ENCODE data around the gene MCTP1. TPM values are rescaled to one million over a fixed set of nuclear protein-coding genes. Genes with fewer than 3 reads are reported as not detected.
"Not testable (repeated sequence)": the region's sequence is repeated elsewhere in the genome, so short reads cannot be mapped to it uniquely, and the experiment has no call there.

Gene MCTP1
- total RNA-seq, 2 experiments from 2014 or later, result 1.6 TPM

- no peaks in the 10 kb centered on the region for H3K9me3 Mint-ChIP-seq
- DNase-seq, result no peak
- H3K36me3 Mint-ChIP-seq, result no peaks in the 10 kb centered on the region
- H3K4me1 Mint-ChIP-seq, result no peaks in the 10 kb centered on the region
- POLR2A ChIA-PET, result no interaction called here
- H3K27ac Mint-ChIP-seq, result no peak overlapping the region
- no peak for ATAC-seq (ENCODE audit: low read depth)
- no peak overlapping the region for H3K4me3 Mint-ChIP-seq
- no peaks in the 10 kb centered on the region for H3K27me3 Mint-ChIP-seq
Measured at GRCh38 chr5:94849324-94849723, 435.6 kb downstream of the MCTP1 start.

GRCh38 chr5:94847726-94848125, 437.2 kb downstream of the MCTP1 start:
- ATAC-seq (ENCODE audit: low read depth), result no peak
- POLR2A ChIA-PET, result interaction anchor here (0.6 kb wide), 1 partner anchor 782 kb away, joined by 4 read pairs; no protein-coding TSS in a partner anchor
- no peak overlapping the region for H3K27ac Mint-ChIP-seq
- no peaks in the 10 kb centered on the region for H3K36me3 Mint-ChIP-seq
- no peak for DNase-seq
- H3K9me3 Mint-ChIP-seq, result no peaks in the 10 kb centered on the region
- H3K27me3 Mint-ChIP-seq, result no peaks in the 10 kb centered on the region
- no peaks in the 10 kb centered on the region for H3K4me1 Mint-ChIP-seq
- no peak overlapping the region for H3K4me3 Mint-ChIP-seq

GRCh38 chr5:94847019-94847418, 437.9 kb downstream of the MCTP1 start:
- POLR2A ChIA-PET, result no interaction called here
- DNase-seq (no peak), ATAC-seq (ENCODE audit: low read depth) (no peak)
- Mint-ChIP-seq H3K4me3 (no peak overlapping the region), H3K9me3 (no peaks in the 10 kb centered on the region), H3K27me3 (no peaks in the 10 kb centered on the region), H3K27ac (no peak overlapping the region), H3K4me1 (no peaks in the 10 kb centered on the region), H3K36me3 (no peaks in the 10 kb centered on the region)

- H3K4me1 Mint-ChIP-seq; H3K4me3 Mint-ChIP-seq; H3K36me3 Mint-ChIP-seq; H3K27ac Mint-ChIP-seq; DNase-seq; H3K9me3 Mint-ChIP-seq; H3K27me3 Mint-ChIP-seq; ATAC-seq (ENCODE audit: low read depth); POLR2A ChIA-PET: not testable (repeated sequence)
Measured at GRCh38 chr5:94845696-94846095, 439.2 kb downstream of the MCTP1 start.

GRCh38 chr5:94841598-94842322, 443.1 kb downstream of the MCTP1 start:
- H3K4me1 Mint-ChIP-seq, result no peaks in the 10 kb centered on the region
- ATAC-seq (ENCODE audit: low read depth) (no peak), DNase-seq (no peak)
- no peaks in the 10 kb centered on the region for H3K27me3 Mint-ChIP-seq
- H3K4me3 Mint-ChIP-seq, result no peak overlapping the region
- H3K36me3 Mint-ChIP-seq, result no peaks in the 10 kb centered on the region
- H3K9me3 Mint-ChIP-seq, result no peaks in the 10 kb centered on the region
- POLR2A ChIA-PET, result no interaction called here
- no peak overlapping the region for H3K27ac Mint-ChIP-seq

- H3K4me3 Mint-ChIP-seq, result no peak overlapping the region
- DNase-seq (no peak), ATAC-seq (ENCODE audit: low read depth) (no peak)
- POLR2A ChIA-PET, result no interaction called here
- no peaks in the 10 kb centered on the region for H3K9me3 Mint-ChIP-seq
- H3K27ac Mint-ChIP-seq, result no peak overlapping the region
- no peaks in the 10 kb centered on the region for H3K27me3 Mint-ChIP-seq
- H3K4me1 Mint-ChIP-seq, result no peaks in the 10 kb centered on the region
- H3K36me3 Mint-ChIP-seq, result no peaks in the 10 kb centered on the region
Measured at GRCh38 chr5:94833851-94834250, 451.0 kb downstream of the MCTP1 start.

- no peaks in the 10 kb centered on the region for H3K36me3 Mint-ChIP-seq
- no peak for ATAC-seq (ENCODE audit: low read depth)
Measured at GRCh38 chr5:94832685-94833084, 452.2 kb downstream of the MCTP1 start.

GRCh38 chr5:94830520-94830919, 454.4 kb downstream of the MCTP1 start:
- no peak overlapping the region for H3K4me3 Mint-ChIP-seq
- H3K36me3 Mint-ChIP-seq, result no peaks in the 10 kb centered on the region

More at GRCh38 chr5:94832685-94833084, 452.2 kb downstream of the MCTP1 start:
- H3K9me3 Mint-ChIP-seq, result no peaks in the 10 kb centered on the region
- H3K4me3 Mint-ChIP-seq, result no peak overlapping the region
- H3K4me1 Mint-ChIP-seq, result no peaks in the 10 kb centered on the region
- DNase-seq, result no peak
- H3K27ac Mint-ChIP-seq, result no peak overlapping the region
- POLR2A ChIA-PET, result no interaction called here
- H3K27me3 Mint-ChIP-seq, result no peaks in the 10 kb centered on the region

GRCh38 chr5:94828222-94828621, 456.7 kb downstream of the MCTP1 start:
- H3K9me3 Mint-ChIP-seq; DNase-seq; POLR2A ChIA-PET; H3K4me1 Mint-ChIP-seq; H3K4me3 Mint-ChIP-seq; H3K36me3 Mint-ChIP-seq; H3K27ac Mint-ChIP-seq; ATAC-seq (ENCODE audit: low read depth): not testable (repeated sequence)
- H3K27me3 Mint-ChIP-seq, result peaks cover 12% of the 10 kb centered on the region

More at GRCh38 chr5:94830520-94830919, 454.4 kb downstream of the MCTP1 start:
- no peaks in the 10 kb centered on the region for H3K9me3 Mint-ChIP-seq
- H3K27me3 Mint-ChIP-seq, result peaks cover 10% of the 10 kb centered on the region
- POLR2A ChIA-PET, result no interaction called here
- H3K27ac Mint-ChIP-seq, result no peak overlapping the region
- DNase-seq, result no peak
- ATAC-seq (ENCODE audit: low read depth), result no peak
- no peaks in the 10 kb centered on the region for H3K4me1 Mint-ChIP-seq

- Mint-ChIP-seq H3K36me3 (no peaks in the 10 kb centered on the region), H3K27ac (no peak overlapping the region), H3K4me1 (no peaks in the 10 kb centered on the region), H3K27me3 (peaks cover 4% of the 10 kb centered on the region), H3K4me3 (no peak overlapping the region), H3K9me3 (no peaks in the 10 kb centered on the region)
- no peak for DNase-seq
- POLR2A ChIA-PET, result no interaction called here
- no peak for ATAC-seq (ENCODE audit: low read depth)
Measured at GRCh38 chr5:94820488-94820887, 464.4 kb downstream of the MCTP1 start.

- H3K4me3 Mint-ChIP-seq, result no peak overlapping the region
- POLR2A ChIA-PET, result no interaction called here
- H3K27me3 Mint-ChIP-seq, result peaks cover 3% of the 10 kb centered on the region
- H3K9me3 Mint-ChIP-seq, result no peaks in the 10 kb centered on the region
- H3K27ac Mint-ChIP-seq, result no peak overlapping the region
- H3K4me1 Mint-ChIP-seq, result no peaks in the 10 kb centered on the region
- DNase-seq (no peak), ATAC-seq (ENCODE audit: low read depth) (no peak)
- no peaks in the 10 kb centered on the region for H3K36me3 Mint-ChIP-seq
Measured at GRCh38 chr5:94818904-94819303, 466.0 kb downstream of the MCTP1 start.

GRCh38 chr5:94815313-94816039, 469.4 kb downstream of the MCTP1 start:
- ATAC-seq (ENCODE audit: low read depth) (no peak), DNase-seq (no peak)
- H3K36me3 Mint-ChIP-seq, result no peaks in the 10 kb centered on the region
- H3K27ac Mint-ChIP-seq, result no peak overlapping the region
- H3K27me3 Mint-ChIP-seq, result peaks cover 10% of the 10 kb centered on the region
- H3K4me1 Mint-ChIP-seq, result no peaks in the 10 kb centered on the region
- no peak overlapping the region for H3K4me3 Mint-ChIP-seq
- H3K9me3 Mint-ChIP-seq, result no peaks in the 10 kb centered on the region
- POLR2A ChIA-PET, result no interaction called here

GRCh38 chr5:94812232-94812631, 472.7 kb downstream of the MCTP1 start:
- POLR2A ChIA-PET, result no interaction called here
- no peaks in the 10 kb centered on the region for H3K4me1 Mint-ChIP-seq
- H3K9me3 Mint-ChIP-seq, result no peaks in the 10 kb centered on the region
- DNase-seq (no peak), ATAC-seq (ENCODE audit: low read depth) (no peak)
- H3K27me3 Mint-ChIP-seq, result peaks cover 15% of the 10 kb centered on the region
- no peak overlapping the region for H3K27ac Mint-ChIP-seq
- H3K36me3 Mint-ChIP-seq, result no peaks in the 10 kb centered on the region
- H3K4me3 Mint-ChIP-seq, result no peak overlapping the region

- H3K27ac Mint-ChIP-seq, result no peak overlapping the region
- POLR2A ChIA-PET, result no interaction called here
Measured at GRCh38 chr5:94811331-94811730, 473.6 kb downstream of the MCTP1 start.

More at GRCh38 chr5:94811331-94811730, 473.6 kb downstream of the MCTP1 start:
- Mint-ChIP-seq H3K27me3 (peaks cover 15% of the 10 kb centered on the region), H3K36me3 (no peaks in the 10 kb centered on the region), H3K9me3 (no peaks in the 10 kb centered on the region), H3K4me1 (no peaks in the 10 kb centered on the region), H3K4me3 (no peak overlapping the region)
- ATAC-seq (ENCODE audit: low read depth) (no peak), DNase-seq (no peak)
